GM19452 (cell line): ENCODE data around the gene B3GAT3.
"Not testable (repeated sequence)": the region's sequence is repeated elsewhere in the genome, so short reads cannot be mapped to it uniquely, and the experiment has no call there.

Experiments
- ATAC-seq: cut with Tn5 transposase; IDR thresholded peaks from one replicate; pipeline ENCODE4 v1.9.1; 2021; ENCODE audit not compliant: unreplicated experiment

The B3GAT3 gene

GRCh38 chr11:62645946-62646824 lies 24.4 kb upstream of the B3GAT3 start, which contains the start of gene GANAB:
TSS of gene GANAB (minus strand) at chr11:62646613. CDS start at chr11:62646599, 14 bp downstream.
- peak; percentile 90 for ATAC-seq

- ATAC-seq = no peak
Measured at GRCh38 chr11:62645671-62645945, 23.8 kb upstream of the B3GAT3 start.

- ATAC-seq = no peak
Measured at GRCh38 chr11:62644220-62644619, 22.4 kb upstream of the B3GAT3 start.

DNA sequence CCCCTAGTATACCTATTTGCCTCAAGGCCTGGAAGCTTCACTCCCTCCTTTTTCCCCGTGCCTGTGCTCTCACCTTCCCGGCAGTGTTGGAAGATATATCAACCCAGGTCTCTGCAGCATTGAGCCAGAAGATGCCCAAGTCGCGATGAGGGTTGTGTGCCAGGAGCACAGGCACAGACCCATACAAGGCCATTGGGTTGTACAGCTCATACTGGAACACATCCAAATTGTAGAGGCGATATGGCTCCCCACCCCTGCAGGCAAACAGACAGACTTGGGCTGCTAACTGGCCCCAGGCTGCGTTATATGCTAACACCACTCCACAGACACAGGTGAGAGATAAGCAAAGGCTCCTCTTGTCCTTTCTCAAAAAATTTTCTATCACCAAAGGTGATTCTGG lies 10.7 kb upstream of the B3GAT3 start:
- no peak for ATAC-seq

DNA sequence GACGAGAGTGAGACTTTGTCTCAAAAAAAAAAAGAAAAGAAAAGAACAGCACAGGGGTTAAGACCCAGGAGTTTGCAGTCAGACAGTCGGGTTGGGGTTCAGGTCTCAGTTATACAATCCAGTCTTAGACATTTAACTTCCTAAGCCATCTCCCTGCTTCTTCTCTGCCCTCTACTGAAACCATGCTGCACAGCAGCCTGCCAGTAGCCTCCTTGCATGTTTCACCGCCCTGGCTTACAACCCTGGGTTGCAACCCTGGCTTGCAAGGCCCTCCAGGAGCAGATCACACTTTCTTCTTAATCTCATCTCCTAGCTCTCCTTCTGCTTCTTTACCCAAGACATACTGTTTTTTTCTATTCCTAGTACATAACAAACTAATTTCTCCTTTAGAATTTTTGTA lies 5.9 kb upstream of the B3GAT3 start:
- no peak for ATAC-seq

DNA sequence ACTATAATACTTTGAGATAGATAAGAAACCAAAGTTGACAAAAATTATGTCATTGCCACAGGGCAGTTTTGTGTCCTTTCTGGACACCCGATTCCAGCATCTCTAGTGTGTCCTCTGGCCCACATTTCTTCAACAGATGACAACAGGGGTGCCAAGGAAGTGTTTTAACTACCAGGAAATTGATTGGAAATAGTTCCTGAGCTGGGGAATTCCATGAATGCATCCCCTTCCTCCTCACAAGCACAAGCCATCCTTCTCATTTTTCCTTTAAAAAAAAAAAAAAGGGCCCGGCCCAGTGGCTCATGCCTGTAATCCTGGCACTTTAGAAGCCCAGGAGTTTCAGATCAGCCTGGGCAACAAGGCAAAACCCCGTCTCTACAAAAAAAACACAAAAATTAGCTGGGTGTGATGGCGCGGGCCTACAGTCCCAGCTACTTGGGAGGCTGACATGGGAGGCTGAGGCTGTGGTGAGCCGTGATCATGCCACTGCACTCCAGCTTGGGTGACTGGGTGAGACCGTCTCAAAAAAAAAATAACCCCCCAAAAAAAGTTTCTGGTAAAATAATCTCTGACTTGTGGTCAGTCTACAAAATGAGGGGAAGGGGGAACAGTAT lies 797 bp upstream of the B3GAT3 start:
- ATAC-seq = no peak

GRCh38 chr11:62621027-62621566 lies 689 bp downstream of the B3GAT3 start:
- no peak for ATAC-seq

DNA sequence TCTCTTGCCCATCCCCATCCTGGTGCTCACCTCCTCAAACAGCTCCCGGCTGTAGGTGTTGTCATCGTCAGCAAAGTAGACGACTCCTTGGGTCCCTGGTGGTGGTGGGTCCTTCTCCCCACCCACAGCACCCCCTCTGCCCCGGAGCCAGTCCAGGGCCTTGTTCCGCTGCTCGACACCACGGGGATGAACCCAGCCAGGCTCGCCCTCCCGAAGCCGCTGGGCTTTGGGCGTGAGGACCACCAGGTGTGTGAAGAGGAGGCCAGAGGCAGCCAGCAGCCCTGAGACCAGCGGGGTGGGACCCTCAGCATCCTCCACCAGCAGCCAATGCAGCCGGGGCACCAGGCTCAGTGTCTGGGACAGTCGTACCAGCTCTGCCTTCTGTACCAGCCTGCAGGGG lies 4.8 kb downstream of the B3GAT3 start:
- ATAC-seq = not testable (repeated sequence)

GRCh38 chr11:62615521-62615920 lies 6.3 kb downstream of the B3GAT3 start:
- no peak for ATAC-seq

DNA sequence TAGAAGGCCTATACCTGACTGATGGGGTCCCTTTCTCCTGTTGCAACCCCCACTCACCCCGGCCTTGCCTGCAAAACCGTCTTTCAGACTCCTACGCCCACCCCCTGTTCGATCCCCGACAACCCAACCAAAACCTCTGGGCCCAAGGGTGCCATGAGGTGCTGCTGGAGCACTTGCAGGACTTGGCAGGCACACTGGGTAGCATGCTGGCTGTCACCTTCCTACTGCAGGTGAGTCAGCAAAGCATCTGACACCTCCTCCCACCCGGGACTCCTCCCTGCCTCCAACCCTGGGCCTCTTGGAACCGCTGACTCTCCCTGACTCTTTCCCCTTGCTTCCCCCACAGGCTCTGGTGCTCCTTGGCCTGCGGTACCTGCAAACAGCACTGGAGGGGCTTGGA lies 7.5 kb downstream of the B3GAT3 start:
- ATAC-seq = no peak

DNA sequence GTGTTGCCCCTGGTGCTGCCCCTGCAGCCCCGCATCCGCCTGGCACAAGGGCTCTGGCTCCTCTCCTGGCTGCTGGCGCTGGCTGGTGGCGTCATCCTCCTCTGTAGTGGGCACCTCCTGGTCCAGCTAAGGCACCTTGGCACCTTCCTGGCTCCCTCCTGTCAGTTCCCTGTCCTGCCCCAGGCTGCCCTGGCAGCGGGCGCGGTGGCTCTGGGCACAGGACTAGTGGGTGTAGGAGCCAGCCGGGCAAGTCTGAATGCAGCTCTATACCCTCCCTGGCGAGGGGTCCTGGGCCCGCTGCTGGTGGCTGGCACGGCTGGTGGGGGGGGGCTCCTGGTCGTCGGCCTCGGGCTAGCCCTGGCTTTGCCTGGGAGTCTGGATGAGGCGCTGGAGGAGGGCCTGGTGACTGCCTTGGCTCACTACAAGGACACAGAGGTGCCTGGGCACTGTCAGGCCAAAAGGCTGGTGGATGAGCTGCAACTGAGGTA lies 8.5 kb downstream of the B3GAT3 start:
- no peak for ATAC-seq

DNA sequence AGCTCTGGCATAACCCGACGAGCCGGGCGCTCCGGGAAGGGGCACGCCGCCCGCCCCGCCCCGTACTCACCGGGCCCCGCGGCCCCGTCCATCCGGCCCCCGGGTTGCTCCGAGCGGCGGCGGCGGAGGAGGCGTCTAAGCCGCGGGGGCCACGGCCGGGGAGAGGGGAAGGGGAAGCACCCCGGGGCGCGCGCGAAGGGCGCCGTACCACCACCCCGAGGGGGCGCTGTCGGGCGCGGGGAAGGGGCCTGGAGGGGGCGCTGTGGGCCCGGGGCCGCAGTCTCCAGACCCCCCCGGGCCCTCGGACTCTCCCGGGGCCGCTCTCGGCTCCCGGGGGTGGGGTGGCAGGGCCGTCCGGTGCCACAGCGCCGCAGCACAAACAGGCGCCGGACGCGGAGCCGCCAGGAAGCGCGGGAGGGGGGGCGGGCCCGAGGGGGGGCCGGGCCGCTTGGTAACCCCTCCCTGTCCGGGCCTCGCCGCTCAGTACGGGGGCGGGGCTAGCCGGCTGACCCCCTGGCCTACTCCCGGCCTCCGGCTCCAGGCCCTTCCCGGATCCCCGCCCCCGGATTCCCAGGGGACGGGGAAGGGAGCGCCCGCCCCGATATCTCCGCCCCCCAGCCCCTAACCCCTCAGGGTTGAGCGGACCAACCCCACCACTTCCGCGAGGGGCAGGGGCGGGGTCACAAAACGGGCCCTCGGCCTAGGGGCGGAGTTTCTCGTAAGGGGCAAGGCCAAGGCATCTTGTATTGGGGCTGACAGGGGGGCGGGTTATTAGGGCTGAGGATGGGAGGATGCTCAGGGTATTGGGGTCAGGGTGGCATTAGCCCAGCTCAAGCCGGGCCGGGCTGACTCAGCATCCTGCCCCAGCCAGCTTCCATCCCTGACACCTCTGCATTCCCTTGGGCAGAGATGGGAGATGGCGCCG lies 9.2 kb downstream of the B3GAT3 start, which contains the start of the genes EML3 and ROM1:
Gene EML3 (minus strand): TSS at position 410 of the 925 bp plus-strand sequence. CDS start 318 bp downstream, at position 92.
Gene ROM1 (plus strand): TSS at position 892 of the 925 bp plus-strand sequence. CDS start 25 bp downstream, at position 917.
- ATAC-seq = peak; percentile 65

GRCh38 chr11:62611705-62612365 lies 10.0 kb downstream of the B3GAT3 start:
- peak; percentile 27 for ATAC-seq

GRCh38 chr11:62610814-62611704 lies 10.7 kb downstream of the B3GAT3 start:
- ATAC-seq = no peak

DNA sequence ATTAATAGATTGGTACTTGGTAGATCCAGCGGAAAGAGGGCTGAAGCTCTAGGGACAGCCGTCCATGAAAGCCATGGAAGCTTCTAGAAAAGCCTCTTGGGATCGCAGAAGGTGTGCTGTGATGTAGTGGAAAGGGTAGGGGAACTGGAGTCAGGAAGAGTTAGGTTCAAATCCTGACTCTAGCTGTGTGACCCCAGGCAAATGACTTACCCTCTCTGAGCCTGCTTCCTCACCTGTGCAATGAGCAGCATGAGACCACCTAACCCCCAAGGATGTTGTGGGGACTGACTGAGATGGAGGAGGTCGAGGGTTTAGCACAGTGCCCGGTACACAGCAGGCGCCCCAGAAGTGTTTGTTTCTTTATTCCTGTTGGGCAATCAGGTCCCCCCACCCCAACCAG lies 11.4 kb downstream of the B3GAT3 start:
- ATAC-seq = no peak

DNA sequence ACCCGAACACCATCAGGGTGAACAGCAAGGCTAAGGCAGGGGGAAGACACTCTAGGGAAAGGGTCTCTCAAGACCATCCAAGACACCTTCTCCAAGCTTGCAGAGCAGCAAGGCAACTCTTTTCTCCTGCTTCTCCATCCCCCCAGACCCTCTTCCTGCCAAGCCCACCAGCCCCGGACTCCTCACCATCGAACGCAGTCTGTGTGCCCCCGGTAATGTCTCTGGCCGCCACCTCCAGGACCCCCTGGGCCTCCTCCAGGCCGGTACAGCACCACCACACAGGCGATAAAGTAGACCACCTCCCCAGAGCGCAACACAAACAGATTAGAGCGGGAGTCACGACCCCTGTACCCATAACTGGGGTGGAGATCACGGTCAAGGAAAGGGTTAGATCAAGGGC lies 13.0 kb downstream of the B3GAT3 start:
- ATAC-seq = no peak

- no peak for ATAC-seq
Measured at GRCh38 chr11:62607714-62608113, 14.1 kb downstream of the B3GAT3 start.

DNA sequence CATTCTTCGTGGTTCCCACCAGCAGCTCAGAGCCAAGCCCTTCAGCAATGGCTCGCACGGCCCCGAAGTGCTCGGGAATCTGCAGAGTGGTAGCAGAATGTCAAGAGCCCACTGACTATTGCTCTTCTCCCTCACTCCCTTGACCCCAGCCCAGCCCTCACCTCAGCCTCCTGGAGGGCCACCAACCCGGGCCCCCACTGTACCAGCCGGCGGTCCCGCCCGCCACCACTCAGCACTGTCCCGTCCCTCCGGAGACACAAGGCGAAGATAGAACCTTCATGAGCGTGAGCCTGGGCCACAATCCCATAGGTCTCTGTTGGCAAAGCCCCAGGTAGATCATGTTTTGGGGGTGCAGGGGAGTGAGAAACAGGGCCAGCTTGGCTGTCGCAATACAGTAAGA lies 15.9 kb downstream of the B3GAT3 start:
- no peak for ATAC-seq

- ATAC-seq = no peak
Measured at GRCh38 chr11:62605467-62605866, 16.3 kb downstream of the B3GAT3 start.
